T-helper 1 cell treated with Interleukin-12 subunit alpha and Interleukin-12 subunit beta and Interleukin-4 antibody, amounts not matched to agents 30 μg/mL and 1 μg/mL, for 36 hours (primary cell): ENCODE data around the gene SELPLG.
"Not testable (repeated sequence)": the region's sequence is repeated elsewhere in the genome, so short reads cannot be mapped to it uniquely, and the experiment has no call there.

Source experiments
- H3K27ac Mint-ChIP-seq: one replicate; pipeline ENCODE4 v1.8.0; 2021; ENCODE audit warnings: mild to moderate bottlenecking, mixed read lengths
- H3K27me3 Mint-ChIP-seq: one replicate; pipeline ENCODE4 v1.8.0; 2021; ENCODE audit warnings: low read depth, mixed read lengths
- H3K36me3 Mint-ChIP-seq: one replicate; pipeline ENCODE4 v1.8.0; 2021; ENCODE audit warnings: low read depth, mixed read lengths
- H3K4me1 Mint-ChIP-seq: one replicate; pipeline ENCODE4 v1.8.0; 2021; ENCODE audit warnings: low read depth, mixed read lengths
- H3K4me3 Mint-ChIP-seq: one replicate; pipeline ENCODE4 v1.8.0; 2021; ENCODE audit warnings: mild to moderate bottlenecking, moderate library complexity, mixed read lengths
- H3K9me3 Mint-ChIP-seq: one replicate; pipeline ENCODE4 v1.8.0; 2021; ENCODE audit warnings: mixed read lengths

Gene SELPLG

DNA sequence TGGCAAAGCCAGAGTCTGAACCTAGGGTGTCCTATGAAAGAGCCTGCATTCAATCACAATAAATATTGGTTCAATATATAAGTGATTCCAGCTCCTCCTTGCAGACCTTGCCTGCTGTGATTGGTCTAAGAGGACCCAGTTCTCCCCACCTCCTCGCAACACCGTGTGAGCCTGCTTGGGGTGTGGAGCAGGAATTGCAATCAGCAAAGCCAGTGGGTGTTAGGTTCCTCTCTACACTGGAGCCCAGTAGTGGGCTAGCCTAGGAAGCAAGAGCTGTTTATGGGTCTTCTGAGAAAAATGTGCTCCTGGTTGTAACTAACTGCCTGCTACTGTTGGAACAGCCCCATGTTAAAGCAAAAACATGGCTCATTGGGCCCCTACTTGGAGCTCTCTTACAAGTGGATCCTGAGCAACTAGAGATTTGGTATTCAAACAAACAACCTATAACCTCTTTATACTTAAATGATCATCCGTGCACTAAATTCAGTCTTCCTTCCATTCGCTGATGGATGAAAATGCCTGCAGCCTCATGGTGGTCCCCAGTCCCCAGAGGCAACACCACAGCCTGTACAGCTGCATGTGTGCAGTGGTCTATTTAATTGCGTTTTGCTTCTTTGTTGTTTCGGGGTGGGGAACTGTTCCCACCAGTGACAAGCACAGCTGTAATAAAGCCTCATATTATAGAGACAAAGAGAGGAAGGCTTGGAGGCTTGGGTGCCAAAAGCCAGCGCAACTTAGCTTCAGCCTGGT is 3.7 kb upstream of the SELPLG start:
- no peak overlapping the region for H3K4me3 Mint-ChIP-seq
- peaks cover 53% of the 10 kb centered on the region for H3K4me1 Mint-ChIP-seq
- H3K27me3 Mint-ChIP-seq = no peaks in the 10 kb centered on the region
- H3K9me3 Mint-ChIP-seq = no peaks in the 10 kb centered on the region
- H3K27ac Mint-ChIP-seq = no peak overlapping the region
- peaks cover 21% of the 10 kb centered on the region for H3K36me3 Mint-ChIP-seq

DNA sequence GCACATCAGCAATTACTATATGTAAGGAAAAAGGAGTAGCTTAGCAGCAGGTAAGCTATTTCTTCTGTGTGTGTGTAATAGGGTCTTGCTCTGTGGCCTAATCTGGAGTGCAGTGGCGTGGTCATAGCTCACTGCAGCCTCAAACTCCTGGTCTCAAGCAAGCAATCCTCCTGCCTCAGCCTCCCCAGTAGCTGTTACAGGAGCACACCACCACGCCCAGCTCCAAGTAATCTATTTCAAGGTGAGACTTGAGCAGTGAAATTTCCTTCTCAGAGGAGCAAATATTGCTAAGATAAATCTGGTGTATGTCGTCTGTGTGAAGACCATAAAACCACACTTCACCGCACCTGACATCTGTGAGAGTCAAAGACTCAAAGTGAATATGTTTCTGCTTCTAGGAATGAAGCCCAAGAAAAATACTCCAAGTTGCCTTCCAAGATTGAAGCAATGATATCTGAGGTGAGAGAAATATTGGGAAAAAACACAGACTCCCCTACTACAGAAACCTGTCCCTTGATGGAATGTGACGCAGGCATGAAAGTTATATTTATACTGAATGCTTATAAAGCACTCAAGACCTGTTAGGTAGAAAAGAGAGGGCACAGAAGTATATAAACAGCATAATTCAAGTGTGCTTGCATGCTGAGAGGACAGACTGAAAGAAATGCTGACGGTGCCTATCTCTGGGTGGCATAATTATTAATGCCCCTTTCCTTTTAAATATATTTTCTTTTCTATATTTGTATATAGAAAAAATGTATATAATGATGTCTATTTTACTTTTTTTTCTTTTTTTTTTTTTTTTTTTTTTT is 2.5 kb upstream of the SELPLG start:
- Mint-ChIP-seq H3K9me3 (no peaks in the 10 kb centered on the region), H3K27ac (peak overlapping the region; percentile 100), H3K4me1 (peaks cover 56% of the 10 kb centered on the region), H3K36me3 (peaks cover 27% of the 10 kb centered on the region), H3K4me3 (peak overlapping the region; percentile 100), H3K27me3 (no peaks in the 10 kb centered on the region)

GRCh38 chr12:108635201-108635996 is 1.7 kb upstream of the SELPLG start:
- Mint-ChIP-seq H3K4me1 (peaks cover 58% of the 10 kb centered on the region), H3K9me3 (no peaks in the 10 kb centered on the region), H3K27ac (peak overlapping the region; percentile 100), H3K4me3 (peak overlapping the region; percentile 100), H3K27me3 (no peaks in the 10 kb centered on the region), H3K36me3 (peaks cover 30% of the 10 kb centered on the region)

- Mint-ChIP-seq H3K4me1 (peaks cover 61% of the 10 kb centered on the region), H3K4me3 (peak overlapping the region; percentile 100), H3K27ac (peak overlapping the region; percentile 100), H3K27me3 (no peaks in the 10 kb centered on the region), H3K36me3 (peaks cover 35% of the 10 kb centered on the region), H3K9me3 (no peaks in the 10 kb centered on the region)
Measured at GRCh38 chr12:108634341-108634751, 652 bp upstream of the SELPLG start.

GRCh38 chr12:108633081-108633533 is 587 bp downstream of the SELPLG start:
- Mint-ChIP-seq H3K4me3 (peak overlapping the region; percentile 100), H3K9me3 (no peaks in the 10 kb centered on the region), H3K4me1 (peaks cover 62% of the 10 kb centered on the region), H3K36me3 (peaks cover 39% of the 10 kb centered on the region), H3K27me3 (no peaks in the 10 kb centered on the region), H3K27ac (peak overlapping the region; percentile 100)

GRCh38 chr12:108631261-108631660 is 2.4 kb downstream of the SELPLG start:
- peaks cover 43% of the 10 kb centered on the region for H3K36me3 Mint-ChIP-seq
- H3K9me3 Mint-ChIP-seq, H3K27me3 Mint-ChIP-seq: not testable (repeated sequence)
- peak overlapping the region; percentile 100 for H3K4me3 Mint-ChIP-seq
- H3K27ac Mint-ChIP-seq = peak overlapping the region; percentile 100
- peaks cover 56% of the 10 kb centered on the region for H3K4me1 Mint-ChIP-seq

DNA sequence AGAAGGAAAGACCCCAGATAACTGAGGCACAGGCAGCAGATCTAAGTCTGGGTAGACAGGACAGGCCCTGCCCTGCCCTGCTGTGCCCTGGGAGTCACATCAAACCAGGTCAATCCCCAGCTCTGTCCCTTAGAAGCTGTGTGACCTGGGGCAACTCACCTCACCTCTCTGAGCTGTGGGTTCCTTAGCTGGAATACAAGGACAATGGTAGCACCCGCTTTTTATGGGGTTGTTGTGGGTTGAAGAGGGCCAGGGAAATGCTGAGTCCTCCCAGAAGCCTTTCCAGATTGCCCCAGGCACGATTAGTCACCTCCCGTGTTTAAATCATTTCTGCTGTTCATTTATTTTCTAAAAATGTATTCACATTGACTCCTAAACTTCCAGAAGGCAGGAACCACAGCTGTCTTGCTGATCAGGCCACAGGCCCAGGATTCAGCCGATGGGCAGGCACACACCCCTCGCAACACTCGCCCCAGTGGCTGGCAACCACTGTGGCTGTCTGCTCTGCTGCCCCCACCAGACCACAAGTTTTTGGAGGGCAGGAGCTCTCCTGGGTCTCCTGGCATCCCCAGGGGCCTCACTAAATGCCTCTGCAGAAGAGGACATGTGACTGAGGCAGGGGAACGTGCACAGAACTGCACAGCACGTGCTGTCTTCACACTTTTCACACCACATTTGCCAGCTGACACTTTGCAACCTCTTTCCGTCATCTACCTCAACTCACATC is 3.0 kb downstream of the SELPLG start:
- Mint-ChIP-seq H3K27me3 (no peaks in the 10 kb centered on the region), H3K27ac (peak overlapping the region; percentile 100), H3K4me1 (peaks cover 53% of the 10 kb centered on the region), H3K9me3 (no peaks in the 10 kb centered on the region), H3K4me3 (peak overlapping the region; percentile 100), H3K36me3 (peaks cover 49% of the 10 kb centered on the region)

DNA sequence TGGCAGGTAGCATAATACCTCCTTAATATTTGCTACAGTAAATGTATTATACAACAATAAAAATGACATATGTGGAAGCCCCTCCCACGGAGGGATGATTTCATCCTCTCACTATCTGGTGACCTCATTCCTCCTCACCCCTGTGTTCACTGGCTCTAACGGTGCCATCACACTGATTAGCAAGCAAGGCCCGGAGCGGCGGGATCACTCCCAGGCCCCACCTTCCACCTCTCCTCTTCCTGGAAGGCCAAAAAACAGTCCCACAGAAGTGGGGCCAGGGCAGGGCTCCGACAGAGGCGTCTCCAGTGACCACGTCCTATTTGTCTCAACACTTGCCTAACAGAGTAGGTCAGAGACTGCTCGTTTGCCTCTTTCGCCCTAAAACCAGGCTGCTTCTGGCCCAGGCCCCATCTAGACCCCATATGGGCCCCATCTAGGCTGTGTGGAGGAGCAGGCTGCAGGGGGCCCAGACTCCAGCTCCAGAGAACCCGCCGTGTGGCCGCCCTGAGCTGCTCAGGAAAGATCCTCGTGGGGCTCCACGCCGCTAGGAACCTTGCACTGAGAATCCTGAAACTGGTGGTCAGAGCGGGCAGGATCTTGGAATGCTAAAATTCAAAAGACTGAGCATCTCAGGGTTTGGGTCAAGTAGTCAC is 3.7 kb downstream of the SELPLG start:
- Mint-ChIP-seq H3K4me1 (peaks cover 54% of the 10 kb centered on the region), H3K36me3 (peaks cover 56% of the 10 kb centered on the region), H3K4me3 (peak overlapping the region; percentile 100), H3K9me3 (no peaks in the 10 kb centered on the region), H3K27ac (peak overlapping the region; percentile 100), H3K27me3 (no peaks in the 10 kb centered on the region)

- Mint-ChIP-seq H3K9me3 (no peaks in the 10 kb centered on the region), H3K4me1 (peaks cover 46% of the 10 kb centered on the region), H3K27me3 (no peaks in the 10 kb centered on the region), H3K36me3 (peaks cover 60% of the 10 kb centered on the region), H3K27ac (peak overlapping the region; percentile 100), H3K4me3 (peak overlapping the region; percentile 100)
Measured at GRCh38 chr12:108629151-108629550, 4.5 kb downstream of the SELPLG start.

DNA sequence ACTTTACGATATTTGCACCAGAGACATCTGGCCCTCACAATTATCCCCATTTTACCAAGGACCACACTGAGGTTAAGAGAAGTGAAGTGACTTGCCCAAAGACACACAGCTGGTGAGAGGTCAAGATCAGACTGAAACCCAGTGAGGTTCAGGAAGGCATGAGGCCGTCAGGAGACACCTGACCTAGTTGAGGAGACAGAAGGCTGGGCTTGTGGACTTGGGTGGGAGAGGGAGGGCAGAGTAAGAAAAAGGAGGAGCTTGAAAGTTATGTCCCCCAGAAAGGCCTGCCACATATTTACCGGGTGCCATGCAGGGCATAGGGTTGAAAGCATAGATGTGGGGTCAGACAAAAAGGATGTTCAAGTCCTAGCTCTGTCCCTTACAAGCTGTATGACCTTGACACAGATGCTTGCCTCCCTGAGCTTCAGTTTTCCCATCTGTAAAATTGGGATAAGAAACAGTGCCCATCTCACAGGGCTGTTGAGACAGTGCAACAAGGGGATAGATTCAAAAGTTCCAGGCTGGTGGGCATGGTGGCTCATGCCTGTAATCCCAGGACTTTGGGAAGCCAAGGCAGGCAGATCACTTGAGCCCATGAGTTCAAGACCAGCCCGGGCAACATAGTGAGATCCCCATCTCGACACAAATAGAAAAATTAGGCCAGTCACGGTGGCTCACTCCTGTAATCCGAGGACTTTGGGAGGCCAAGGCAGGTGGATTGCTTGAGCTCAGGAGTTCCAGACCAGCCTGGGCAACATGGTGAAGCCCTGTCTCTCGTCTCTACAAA is 6.4 kb downstream of the SELPLG start:
- Mint-ChIP-seq H3K4me3 (peak overlapping the region; percentile 44), H3K27me3 (no peaks in the 10 kb centered on the region), H3K4me1 (peaks cover 46% of the 10 kb centered on the region), H3K27ac (peak overlapping the region; percentile 54), H3K9me3 (no peaks in the 10 kb centered on the region), H3K36me3 (peaks cover 65% of the 10 kb centered on the region)

DNA sequence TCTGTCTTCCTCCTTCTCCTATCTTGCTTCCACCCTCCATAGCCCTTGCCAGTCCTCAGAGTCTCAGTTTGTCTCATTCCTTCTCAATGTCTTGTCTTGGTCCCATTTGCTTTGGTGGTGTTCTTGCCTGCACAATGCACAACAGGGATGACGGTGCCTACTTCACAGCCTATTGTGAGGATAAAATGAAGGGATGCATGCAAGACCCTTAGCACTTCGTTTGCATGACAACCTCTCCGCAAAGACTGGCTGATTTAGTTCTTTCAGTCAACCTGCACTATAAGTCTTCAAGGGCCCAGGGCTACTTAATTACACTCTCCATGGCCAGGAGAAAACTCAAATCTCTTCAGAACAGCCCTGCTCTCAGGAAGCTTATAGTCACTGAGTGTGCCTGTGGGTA is 8.5 kb downstream of the SELPLG start:
- peaks cover 41% of the 10 kb centered on the region for H3K4me1 Mint-ChIP-seq

DNA sequence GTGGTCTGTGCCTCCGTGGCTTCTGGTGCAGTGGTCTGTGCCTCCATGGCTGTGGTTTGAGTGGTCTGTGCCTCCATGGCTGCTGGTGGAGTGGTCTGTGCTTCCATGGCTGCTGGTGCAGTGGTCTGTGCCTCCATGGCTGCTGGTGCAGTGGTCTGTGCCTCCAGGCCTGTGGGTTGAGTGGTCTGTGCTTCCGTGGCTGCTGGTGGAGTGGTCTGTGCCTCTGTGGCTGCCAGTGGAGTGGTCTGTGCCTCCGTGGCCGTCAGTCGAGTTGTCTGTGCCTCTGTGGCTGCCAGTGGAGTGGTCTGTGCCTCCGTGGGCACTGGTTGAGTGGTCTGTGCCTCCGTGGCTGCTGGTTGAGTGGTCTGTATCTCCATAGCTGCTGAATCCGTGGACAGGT is 10.1 kb downstream of the SELPLG start:
- H3K4me1 Mint-ChIP-seq = peaks cover 48% of the 10 kb centered on the region
- no peaks in the 10 kb centered on the region for H3K9me3 Mint-ChIP-seq
- no peaks in the 10 kb centered on the region for H3K27me3 Mint-ChIP-seq
- no peak overlapping the region for H3K27ac Mint-ChIP-seq
- peaks cover 67% of the 10 kb centered on the region for H3K36me3 Mint-ChIP-seq
- no peak overlapping the region for H3K4me3 Mint-ChIP-seq

More for the DNA sequence above, 8.5 kb downstream of the SELPLG start:
- Mint-ChIP-seq H3K27ac (peak overlapping the region; percentile 11), H3K36me3 (peaks cover 68% of the 10 kb centered on the region), H3K9me3 (no peaks in the 10 kb centered on the region), H3K27me3 (no peaks in the 10 kb centered on the region), H3K4me3 (no peak overlapping the region)
